GM21367 (cell line): ENCODE measurements around the gene SH3RF2.
"Not testable (repeated sequence)": the region's sequence is repeated elsewhere in the genome, so short reads cannot be mapped to it uniquely, and the experiment has no call there.

ENCODE experiments used
- ATAC-seq: cut with Tn5 transposase; IDR thresholded peaks from one replicate; pipeline ENCODE4 v1.9.1; 2021; ENCODE audit not compliant: unreplicated experiment

The SH3RF2 gene

DNA sequence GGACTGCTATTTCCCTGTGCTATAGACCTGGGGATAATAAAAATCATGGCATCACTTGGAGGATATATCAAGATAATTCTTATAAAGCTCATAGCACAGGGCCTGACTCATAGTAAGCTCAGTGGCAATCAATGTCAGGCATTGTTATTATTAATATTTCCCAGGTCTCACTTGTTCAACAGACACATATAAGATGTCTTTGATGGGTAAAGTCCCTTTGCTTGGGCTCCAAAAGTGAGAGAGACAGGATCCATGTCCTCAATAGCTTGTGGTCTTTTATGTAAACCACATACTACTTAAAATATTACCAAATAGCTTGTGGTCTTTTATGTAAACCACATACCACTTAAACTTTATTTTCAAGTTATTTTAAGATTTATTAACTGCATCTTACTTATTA, 11.2 kb downstream of the SH3RF2 start:
- ATAC-seq, result no peak

- ATAC-seq, result no peak
Observed at GRCh38 chr5:145948047-145948446, 11.7 kb downstream of the SH3RF2 start.

GRCh38 chr5:145948921-145949320, 12.5 kb downstream of the SH3RF2 start:
- no peak for ATAC-seq

GRCh38 chr5:145949474-145949873, 13.1 kb downstream of the SH3RF2 start:
- no peak for ATAC-seq

DNA sequence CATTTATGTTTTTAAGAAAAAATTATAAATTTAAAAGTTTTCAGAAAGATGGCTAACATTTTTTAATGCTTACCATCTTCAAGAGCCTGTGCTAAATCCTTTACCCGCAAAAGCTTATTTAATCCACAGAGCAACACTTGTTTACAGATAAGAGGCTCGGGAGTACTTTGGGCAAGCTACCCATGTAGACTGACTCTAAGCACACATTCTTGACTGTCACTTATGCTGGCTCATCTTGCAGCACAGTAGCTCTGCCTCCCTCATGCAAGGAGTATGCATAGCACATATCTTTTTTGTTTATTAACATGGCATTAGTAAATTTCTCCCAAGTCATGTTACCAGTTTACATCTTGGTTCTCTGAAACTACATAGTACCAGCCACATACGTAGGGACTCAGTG, 14.7 kb downstream of the SH3RF2 start:
- no peak for ATAC-seq

DNA sequence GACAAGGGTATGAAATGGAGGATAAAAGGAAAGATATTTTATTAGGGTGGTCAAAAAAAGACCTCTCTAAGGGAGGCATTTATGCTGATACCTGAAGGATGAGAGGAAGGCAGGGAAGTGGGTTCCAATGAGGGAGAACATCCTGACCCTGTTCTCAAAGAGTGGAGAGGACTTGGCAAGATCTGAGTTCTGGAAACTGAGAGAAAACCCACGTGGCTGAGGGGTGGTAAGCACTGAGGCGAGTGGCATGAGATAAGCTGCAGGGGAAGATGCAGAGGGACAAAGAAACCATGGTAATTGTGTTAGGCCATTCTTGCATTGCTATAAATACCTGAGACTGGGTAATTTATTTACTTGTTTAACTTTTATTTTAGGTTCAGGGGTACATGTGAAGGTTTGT, 16.8 kb downstream of the SH3RF2 start:
- no peak for ATAC-seq

DNA sequence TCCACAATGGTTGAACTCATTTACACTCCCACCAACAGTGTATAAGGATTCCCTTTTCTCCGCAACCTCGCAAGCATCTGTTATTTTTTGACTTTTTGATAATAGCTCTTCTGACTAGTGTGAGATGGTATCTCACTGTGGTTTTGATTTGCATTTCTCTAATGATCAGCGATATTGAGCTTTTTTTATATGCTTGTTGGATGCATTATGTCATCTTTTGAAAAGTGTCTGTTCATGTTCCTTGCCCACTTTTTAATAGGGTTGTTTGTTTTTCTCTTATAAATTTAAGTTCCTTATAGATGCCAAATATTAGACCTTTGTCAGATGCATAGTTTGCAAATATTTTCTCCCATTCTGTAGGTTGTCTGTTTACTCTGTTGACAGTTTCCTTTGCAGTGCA, 17.8 kb downstream of the SH3RF2 start:
- not testable (repeated sequence) for ATAC-seq

DNA sequence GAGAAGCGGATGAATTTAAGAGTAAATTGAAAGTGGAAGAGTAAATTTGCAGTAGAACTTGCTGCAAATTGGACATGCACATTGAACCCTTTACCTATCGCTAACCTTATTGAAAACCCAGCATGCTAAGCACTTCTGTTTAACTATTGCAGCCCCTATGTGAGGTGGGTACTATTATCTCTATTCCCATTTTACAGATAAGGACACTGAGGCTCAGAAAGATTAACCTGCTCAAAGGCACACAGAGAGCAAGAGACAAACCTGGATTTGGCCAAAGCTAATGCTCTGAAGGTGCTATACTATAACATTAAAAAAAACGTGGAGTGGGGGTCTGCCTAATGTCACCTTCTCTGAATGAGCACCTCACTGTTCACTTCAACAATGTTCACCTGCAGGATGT, 21.0 kb downstream of the SH3RF2 start:
- ATAC-seq, result no peak

- no peak for ATAC-seq
Observed at GRCh38 chr5:145958436-145958835, 22.1 kb downstream of the SH3RF2 start.

DNA sequence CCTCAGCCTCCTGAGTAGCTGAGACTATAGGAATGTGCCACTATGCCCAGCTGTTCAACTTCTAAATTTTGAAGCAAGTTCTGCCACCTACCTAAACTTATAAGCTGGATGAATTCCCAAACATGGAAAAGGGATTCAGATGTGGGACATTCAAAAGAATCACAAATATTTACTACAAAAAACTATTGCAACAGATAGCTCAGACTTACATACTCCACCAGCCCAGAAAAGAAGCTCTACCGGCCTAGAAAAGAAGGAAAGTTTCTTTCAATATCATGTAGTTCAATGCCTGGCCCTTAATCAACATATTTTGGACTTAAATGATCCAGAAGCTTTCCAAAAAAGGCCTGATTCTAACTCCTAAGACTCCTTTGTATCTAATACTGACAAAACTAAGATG, 23.8 kb downstream of the SH3RF2 start:
- ATAC-seq, result no peak

DNA sequence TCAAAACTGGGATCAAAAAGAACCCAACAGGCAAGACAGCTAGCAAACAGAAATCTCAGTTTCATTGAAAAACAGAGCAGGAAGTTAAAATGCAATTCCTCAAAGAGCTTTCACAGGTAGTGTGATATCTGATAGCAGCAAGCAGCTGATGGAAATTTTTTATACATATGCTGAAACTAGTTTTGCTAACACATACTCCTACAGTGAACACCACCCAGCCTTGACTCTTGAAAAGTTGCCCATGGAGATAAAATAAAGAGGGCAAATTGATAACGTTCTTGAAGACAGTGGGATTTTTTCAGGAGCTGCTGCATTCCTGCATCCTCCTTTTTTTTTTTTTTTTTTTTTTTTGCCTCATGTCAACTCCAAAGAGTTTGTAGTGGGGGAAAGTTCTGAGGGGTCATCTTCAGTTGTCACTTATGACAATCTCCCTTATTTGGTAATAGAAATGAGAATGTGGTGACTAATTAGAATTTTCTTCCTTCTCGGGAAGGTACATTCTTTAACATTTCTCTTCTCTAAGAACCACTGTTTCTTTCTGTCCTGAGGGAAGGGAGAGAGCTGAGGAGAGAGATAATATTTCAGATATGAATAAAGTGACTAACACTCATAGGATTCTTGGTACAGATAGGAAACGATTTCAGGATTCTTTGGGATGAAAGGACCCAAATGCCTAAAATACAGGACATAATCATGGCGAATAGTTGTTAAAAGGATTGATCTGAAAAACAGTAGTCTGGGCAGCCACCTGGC, 24.6 kb downstream of the SH3RF2 start:
- ATAC-seq, result no peak

DNA sequence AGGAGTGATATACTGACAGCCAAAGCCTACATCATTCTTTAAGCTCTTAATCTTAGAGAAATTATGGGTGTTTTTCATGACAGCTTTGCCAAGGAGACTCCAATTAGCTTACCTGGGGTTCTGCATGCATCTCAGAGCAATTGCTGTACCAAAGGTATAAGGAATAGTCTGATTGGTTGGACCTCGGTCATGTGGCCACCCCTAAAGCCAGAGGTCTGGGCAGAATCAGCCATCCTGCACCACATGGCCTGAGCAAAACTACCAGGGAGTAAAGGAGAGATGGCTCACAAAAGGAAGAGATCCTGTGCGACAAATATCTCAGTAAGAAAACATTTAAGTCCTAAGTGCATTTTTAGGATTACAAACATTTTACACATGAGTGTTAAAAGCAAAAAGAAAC, 25.6 kb downstream of the SH3RF2 start:
- no peak for ATAC-seq

GRCh38 chr5:145964008-145964407, 27.6 kb downstream of the SH3RF2 start:
- ATAC-seq, result not testable (repeated sequence)

DNA sequence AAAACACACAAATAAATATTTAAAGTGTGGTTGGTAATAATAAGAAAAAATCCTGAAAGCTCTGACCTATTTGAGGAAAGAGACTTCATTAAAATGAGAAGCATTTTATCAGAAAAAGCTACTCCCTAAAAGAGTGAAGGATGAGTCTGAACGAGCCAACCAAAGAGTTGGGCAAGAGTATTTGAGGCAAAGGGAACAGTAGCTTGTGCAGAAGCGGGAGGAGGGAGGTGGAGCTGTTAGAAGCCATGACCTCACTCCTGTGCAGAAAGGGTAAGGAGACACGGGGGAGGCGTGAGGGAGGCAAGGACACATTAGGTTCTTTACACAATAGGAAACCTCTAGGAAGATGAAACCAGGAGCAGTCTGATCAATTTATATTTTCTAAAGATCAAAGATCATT, 29.4 kb downstream of the SH3RF2 start:
- ATAC-seq, result no peak

GRCh38 chr5:145967296-145967695, 30.9 kb downstream of the SH3RF2 start:
- no peak for ATAC-seq

DNA sequence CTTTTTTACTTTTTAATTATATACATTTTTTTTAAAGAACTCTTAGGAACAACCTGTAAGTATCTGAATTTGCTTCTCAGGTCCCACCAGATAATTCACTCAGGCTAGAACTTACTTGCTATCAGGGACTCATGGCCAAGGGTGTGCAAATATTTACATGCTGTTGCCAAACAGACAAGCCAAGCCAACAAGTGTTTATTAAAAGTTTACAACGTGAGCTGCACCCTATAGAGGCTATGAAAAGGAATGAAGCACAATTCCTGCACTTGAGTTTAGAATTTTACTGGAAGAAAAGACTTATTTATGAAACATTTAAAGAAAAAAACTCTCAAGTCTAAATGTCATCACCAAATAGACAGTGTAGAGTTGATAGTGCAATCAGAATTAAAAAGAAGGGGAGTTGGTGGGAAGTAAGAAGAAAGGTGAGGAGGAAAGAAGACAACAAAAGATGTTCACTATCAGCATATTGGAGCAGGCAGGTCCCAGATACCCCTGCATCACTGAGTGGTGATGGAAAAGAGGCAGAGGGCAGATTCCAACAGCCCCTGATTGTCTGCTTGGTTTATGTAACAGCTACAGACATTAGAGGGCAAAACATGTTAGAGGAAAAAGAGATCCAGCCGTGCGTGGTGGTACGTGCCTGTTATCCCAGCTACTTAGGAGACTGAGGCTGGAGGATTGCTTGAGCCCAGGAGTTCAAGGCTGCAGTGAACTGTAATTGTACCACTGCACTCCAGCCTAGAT, 32.8 kb downstream of the SH3RF2 start:
- no peak for ATAC-seq

GRCh38 chr5:145969714-145970092, 33.3 kb downstream of the SH3RF2 start:
- no peak for ATAC-seq

- ATAC-seq, result no peak
Observed at GRCh38 chr5:145971108-145971507, 34.7 kb downstream of the SH3RF2 start.

- ATAC-seq, result no peak
Observed at GRCh38 chr5:145971701-145972100, 35.3 kb downstream of the SH3RF2 start.

DNA sequence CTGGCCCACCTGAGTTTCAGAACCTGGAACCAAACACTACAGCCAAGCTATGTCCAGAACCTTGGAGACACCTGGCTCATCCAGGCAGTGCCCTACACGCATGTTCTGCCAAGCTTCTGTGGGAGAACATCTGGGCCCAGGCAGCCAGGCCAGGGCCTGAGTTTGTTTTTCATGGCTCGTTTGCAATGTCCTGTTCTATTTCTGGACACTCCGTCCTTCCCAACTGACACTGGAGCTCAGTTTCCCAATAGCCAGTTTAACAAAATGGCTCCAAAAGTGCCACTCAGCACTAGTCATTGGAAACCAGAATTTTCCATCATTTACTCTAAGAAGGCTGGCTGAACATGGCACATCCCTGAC, 38.6 kb downstream of the SH3RF2 start:
- no peak for ATAC-seq

GRCh38 chr5:145975361-145976066, 39.1 kb downstream of the SH3RF2 start:
- ATAC-seq, result no peak
